SK-N-SH (cell line): ENCODE results near the gene MRAP2. TPM values are rescaled to one million over a fixed set of nuclear protein-coding genes. Genes with fewer than 3 reads are reported as not detected.

ENCODE experiments used
- CTCF ChIA-PET: fragments of 300-600, 350-600 bp; formaldehyde crosslinking; extraction: SDS; loops from one replicate; lab custom pipeline; 2021; lab: Yijun Ruan, JAX
- POLR2A ChIA-PET: fragments of 350-600 bp; sonication (Branson Sonifier 250); formaldehyde crosslinking; extraction: SDS; loops from one replicate; lab custom pipeline; 2020; ENCODE audit warnings: antibody characterized with exemption, inconsistent platforms; lab: Yijun Ruan, JAX
- DNase-seq: peaks from one replicate; pipeline ENCODE4 v3.0.0; 2012
- H2AFZ ChIP-seq: fragments of 200-600 bp; sonication (generic); 2 replicates; pipeline ENCODE4 v1.8.1; 2016; ENCODE audit warnings: antibody characterized with exemption, mild to moderate bottlenecking, low read depth
- H3F3A ChIP-seq: fragments of 200-600 bp; sonication (generic); replicated peaks from 2 replicates; pipeline ENCODE3; 2016; ENCODE audit warnings: antibody characterized with exemption, mild to moderate bottlenecking; ENCODE audit not compliant: insufficient read depth
- H3K27ac ChIP-seq, 2 experiments: fragments of 200-500 bp in 1 of 2; fragments of 200-600 bp in 1 of 2; sonication (Bioruptor generic) in 1 of 2; sonication (generic), shearing (Covaris generic) in 1 of 2; 2 replicates each; pipeline versions ENCODE4 v1.5.1 to v1.6.1; 2014 to 2016; ENCODE audit warnings: low read depth in 2 of 2, inconsistent platforms in 1 of 2, low read length in 1 of 2, mild to moderate bottlenecking in 1 of 2, mixed read lengths in 1 of 2
- H3K27me3 ChIP-seq: fragments of 200-600 bp; sonication (generic), shearing (Covaris generic); 2 replicates; pipeline ENCODE4 v1.6.1; 2016; ENCODE audit warnings: mixed run types; ENCODE audit not compliant: insufficient read depth
- H3K36me3 ChIP-seq, 2 experiments: fragments of 200-500 bp in 1 of 2; fragments of 200-600 bp in 1 of 2; sonication (Bioruptor generic) in 1 of 2; sonication (generic) in 1 of 2; replicated peaks in 1 of 2; 2 replicates each; pipeline versions ENCODE3 to v1.5.1; 2014 to 2016; ENCODE audit warnings: low read length in 1 of 2, mild to moderate bottlenecking in 1 of 2; ENCODE audit not compliant: insufficient read depth in 2 of 2, control insufficient read depth in 1 of 2
- H3K4me1 ChIP-seq, 2 experiments: fragments of 200-500 bp in 1 of 2; fragments of 200-600 bp in 1 of 2; sonication (Bioruptor generic) in 1 of 2; sonication (generic), shearing (Covaris generic) in 1 of 2; 2 replicates each; pipeline versions ENCODE4 v1.5.1 to v1.6.1; 2014 to 2016; ENCODE audit warnings: low read depth in 1 of 2, low read length in 1 of 2, mixed run types in 1 of 2; ENCODE audit not compliant: insufficient read depth in 2 of 2, control insufficient read depth in 1 of 2
- H3K4me2 ChIP-seq: fragments of 200-600 bp; sonication (generic), shearing (Covaris generic); 2 replicates; pipeline ENCODE4 v1.6.1; 2017; ENCODE audit warnings: mixed run types
- H3K4me3 ChIP-seq, 2 experiments: fragments of 200-500 bp in 1 of 2; fragments of 200-600 bp in 1 of 2; sonication (Bioruptor generic) in 1 of 2; sonication (generic), shearing (Covaris generic) in 1 of 2; 2 replicates each; pipeline versions ENCODE4 v1.5.1 to v1.8.1; 2014 to 2016; ENCODE audit warnings: low read depth in 2 of 2, inconsistent platforms in 1 of 2, low read length in 1 of 2, mild to moderate bottlenecking in 1 of 2, mixed read lengths in 1 of 2, moderate library complexity in 1 of 2
- H3K79me2 ChIP-seq: fragments of 200-600 bp; sonication (generic); 2 replicates; pipeline ENCODE4 v1.8.1; 2017; ENCODE audit warnings: mild to moderate bottlenecking; ENCODE audit not compliant: insufficient read depth
- H3K9ac ChIP-seq: fragments of 200-600 bp; sonication (generic); 2 replicates; pipeline ENCODE4 v1.6.1; 2017; ENCODE audit warnings: mixed run types
- H3K9me2 ChIP-seq: fragments of 200-600 bp; sonication (generic); 2 replicates; pipeline ENCODE4 v1.6.1; 2017; ENCODE audit warnings: mixed run types
- H3K9me3 ChIP-seq: fragments of 200-600 bp; sonication (generic); 2 replicates; pipeline ENCODE4 v1.6.1; 2017; ENCODE audit warnings: mixed run types, mild to moderate bottlenecking, moderate library complexity
- H4K20me1 ChIP-seq: fragments of 200-600 bp; sonication (generic); 2 replicates; pipeline ENCODE4 v1.6.1; 2017; ENCODE audit warnings: mild to moderate bottlenecking, mixed run types; ENCODE audit not compliant: insufficient read depth
- CHD2 ChIP-seq: fragments of 150-350 bp; IDR thresholded peaks from 2 replicates; pipeline ENCODE4 v1.6.1; 2018; ENCODE audit warnings: low read length; ENCODE audit not compliant: partially characterized antibody
- EZH2phosphoT487 ChIP-seq: fragments of 200-600 bp; sonication (generic); IDR thresholded peaks from 2 replicates; pipeline ENCODE4 v1.6.1; 2017; ENCODE audit warnings: low read depth, mixed run types, mild to moderate bottlenecking, antibody characterized with exemption, moderate library complexity, borderline replicate concordance
- GATA2 ChIP-seq: sonication (generic); formaldehyde crosslinking; IDR thresholded peaks from 2 replicates; pipeline ENCODE4 v1.5.0; 2020; ENCODE audit warnings: mild to moderate bottlenecking, missing genetic modification reagents
- MXI1 ChIP-seq: IDR thresholded peaks from 2 replicates; pipeline ENCODE4 v1.6.1; 2012; ENCODE audit warnings: mild to moderate bottlenecking, low read depth, low read length, improper control_type of control experiment
- REST ChIP-seq: IDR thresholded peaks from 2 replicates; pipeline ENCODE4 v1.6.1; 2012; ENCODE audit warnings: mild to moderate bottlenecking, low read depth, low read length, moderate library complexity
- SMC3 ChIP-seq: IDR thresholded peaks from 2 replicates; pipeline ENCODE4 v1.6.1; 2012; ENCODE audit warnings: low read depth, low read length, improper control_type of control experiment
- TAF1 ChIP-seq: IDR thresholded peaks from 2 replicates; pipeline ENCODE4 v1.6.1; 2012; ENCODE audit warnings: low read depth, mild to moderate bottlenecking, low read length, moderate library complexity, borderline replicate concordance
- ZBTB33 ChIP-seq: IDR thresholded peaks from 2 replicates; pipeline ENCODE4 v1.4.0; 2012; ENCODE audit warnings: low read depth, borderline replicate concordance
- WGBS: methylation state at CpG from one replicate; pipeline ENCODE4 v1.1.6; 2017; ENCODE audit warnings: low lambda C conversion rate; 5-methylcytosine and 5-hydroxymethylcytosine counted together
- polyA plus RNA-seq, 3 experiments: library from polyadenylated mRNA; depleted of rRNA; stranded (reverse); fragments of >200 nt; gene quantifications; 2 replicates each; pipeline ENCODE4 v1.2.3, GENCODE V29; 2012
- TF ChIP-seq, protein P1 (sequence below): IDR thresholded peaks from 2 replicates; pipeline ENCODE4 v1.4.0; 2012; ENCODE audit warnings: low read depth, borderline replicate concordance
- TF ChIP-seq, protein P2 (sequence below): fragments of 150-350 bp; IDR thresholded peaks from 2 replicates; pipeline ENCODE4 v1.6.1; 2016; ENCODE audit warnings: mild to moderate bottlenecking, low read depth, low read length

MRAP2 gene
- polyA plus RNA-seq, 1 of the 3 experiments (the other 2 are of a cell fraction) = 0.12 TPM

DNA sequence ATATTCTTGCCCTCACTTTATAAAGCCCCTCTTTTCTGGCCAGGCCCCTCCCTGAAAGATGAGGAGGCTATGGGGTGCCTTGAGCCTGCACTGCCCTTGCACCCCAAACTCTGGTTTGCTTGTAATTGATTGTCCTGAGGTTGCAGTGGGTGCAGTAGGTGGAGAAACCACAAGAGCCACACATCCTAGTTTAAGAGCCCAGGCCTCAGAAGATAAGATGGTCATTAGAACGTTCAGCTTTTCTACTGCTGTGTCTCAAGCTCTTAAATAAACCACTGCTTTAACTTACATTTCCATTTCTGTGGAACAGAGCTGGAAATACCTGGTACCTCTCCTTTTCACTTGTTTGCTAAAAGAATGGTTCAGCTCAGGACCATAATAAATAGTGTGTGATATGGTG lies 9.0 kb downstream of the MRAP2 start:
- ChIA-PET POLR2A (no interaction called here), CTCF (interaction anchor here (1.1 kb wide), 1 partner anchor 17 kb away, joined by 3 read pairs; no protein-coding TSS in a partner anchor)
- Histone ChIP-seq H3K9ac (no peak overlapping the region), H3K27me3 (no peaks in the 10 kb centered on the region), H3K27ac (no peak overlapping the region), H3K9me2 (no peaks in the 10 kb centered on the region), H3F3A (no peaks in the 10 kb centered on the region), H3K9me3 (no peaks in the 10 kb centered on the region), H3K36me3 (no peaks in the 10 kb centered on the region), H3K4me2 (no peak overlapping the region), H4K20me1 (no peaks in the 10 kb centered on the region), H2AFZ (no peak overlapping the region), H3K4me3 (no peak overlapping the region), H3K4me1 (no peaks in the 10 kb centered on the region), H3K79me2 (no peaks in the 10 kb centered on the region)
- 0% methylated on average over 1 of the region's 1 CpG for WGBS
- TF ChIP-seq, protein P1, sequence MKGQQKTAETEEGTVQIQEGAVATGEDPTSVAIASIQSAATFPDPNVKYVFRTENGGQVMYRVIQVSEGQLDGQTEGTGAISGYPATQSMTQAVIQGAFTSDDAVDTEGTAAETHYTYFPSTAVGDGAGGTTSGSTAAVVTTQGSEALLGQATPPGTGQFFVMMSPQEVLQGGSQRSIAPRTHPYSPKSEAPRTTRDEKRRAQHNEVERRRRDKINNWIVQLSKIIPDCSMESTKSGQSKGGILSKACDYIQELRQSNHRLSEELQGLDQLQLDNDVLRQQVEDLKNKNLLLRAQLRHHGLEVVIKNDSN = no peak
- TF ChIP-seq TAF1 = no peak
- no peak for TF ChIP-seq MXI1
- no peak for TF ChIP-seq GATA2 (CRISPR knock-in tag)
- no peak for TF ChIP-seq EZH2phosphoT487
- TF ChIP-seq, protein P2, sequence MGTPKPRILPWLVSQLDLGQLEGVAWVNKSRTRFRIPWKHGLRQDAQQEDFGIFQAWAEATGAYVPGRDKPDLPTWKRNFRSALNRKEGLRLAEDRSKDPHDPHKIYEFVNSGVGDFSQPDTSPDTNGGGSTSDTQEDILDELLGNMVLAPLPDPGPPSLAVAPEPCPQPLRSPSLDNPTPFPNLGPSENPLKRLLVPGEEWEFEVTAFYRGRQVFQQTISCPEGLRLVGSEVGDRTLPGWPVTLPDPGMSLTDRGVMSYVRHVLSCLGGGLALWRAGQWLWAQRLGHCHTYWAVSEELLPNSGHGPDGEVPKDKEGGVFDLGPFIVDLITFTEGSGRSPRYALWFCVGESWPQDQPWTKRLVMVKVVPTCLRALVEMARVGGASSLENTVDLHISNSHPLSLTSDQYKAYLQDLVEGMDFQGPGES = no peak
- TF ChIP-seq ZBTB33 = no peak
- no peak for DNase-seq

DNA sequence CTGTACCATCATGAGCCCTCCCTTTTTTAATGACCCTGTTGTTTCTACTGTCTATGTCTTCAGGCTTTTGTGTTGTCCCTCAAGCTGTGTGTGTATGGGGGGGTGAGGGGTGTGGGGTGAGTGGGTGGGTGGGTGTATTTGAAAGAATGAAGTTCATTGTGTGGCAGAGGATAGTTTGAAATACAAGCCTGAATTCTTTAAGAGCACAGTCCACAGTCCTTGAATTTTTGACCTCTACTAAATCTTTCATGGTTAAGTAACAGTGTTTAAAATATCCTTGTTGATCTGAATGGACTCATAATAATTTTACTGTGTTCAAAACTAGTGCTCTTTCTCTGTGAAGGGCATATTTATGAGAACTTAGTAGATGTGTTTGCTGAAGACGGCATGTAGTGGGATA lies 10.0 kb downstream of the MRAP2 start:
- Histone ChIP-seq H2AFZ (no peak overlapping the region), H3K9ac (no peak overlapping the region), H3K4me2 (no peak overlapping the region), H3F3A (no peaks in the 10 kb centered on the region), H4K20me1 (no peaks in the 10 kb centered on the region), H3K4me3 (no peak overlapping the region), H3K4me1 (peaks cover 0 to 2% of the 10 kb centered on the region in 2 experiments; a peak in 1 of 4 replicates), H3K9me3 (no peaks in the 10 kb centered on the region), H3K27me3 (no peaks in the 10 kb centered on the region), H3K27ac (no peak overlapping the region), H3K79me2 (no peaks in the 10 kb centered on the region), H3K36me3 (no peaks in the 10 kb centered on the region), H3K9me2 (no peaks in the 10 kb centered on the region)
- no peak for TF ChIP-seq REST
- no peak for TF ChIP-seq GATA2 (CRISPR knock-in tag)
- no peak for TF ChIP-seq SMC3
- TF ChIP-seq, protein P2 = no peak
- no peak for TF ChIP-seq CHD2
- 88% methylated on average over 1 of the region's 1 CpG for WGBS
- DNase-seq = no peak
- ChIA-PET POLR2A (no interaction called here), CTCF (no interaction called here)
